ENCODE measurements around the gene MRPL16. TPM values are rescaled to one million over a fixed set of nuclear protein-coding genes. Genes with fewer than 3 reads are reported as not detected.

The MRPL16 gene
- total and polyA plus RNA-seq, 3 donors from 2014 or later = 65.8 to 103 (median 87.9) TPM

GRCh38 chr11:59766542-59767224 is 43.9 kb downstream of the MRPL16 start:
- TF ChIP-seq CTCF (IDR thresholded peaks at IDR 0.05) (no peak), POLR2A (IDR thresholded peaks at IDR 0.05) (no peak)
- no peaks in the 10 kb centered on the region for H3K36me3 ChIP-seq (ENCODE audit: low read depth, missing control alignments)
- H3K9me3 ChIP-seq = no peaks in the 10 kb centered on the region
- no peak overlapping the region for H3K27ac ChIP-seq
- no peak overlapping the region for H3K4me3 ChIP-seq
- WGBS, 2 donors = 56 to 58% methylated on average over 6 of the region's 6 CpGs
- intact Hi-C loops (cut with DNase I; ENCODE audit: low total_unique reads) = no loop called here
- H3K4me1 ChIP-seq = peaks cover 21% of the 10 kb centered on the region
- no peaks in the 10 kb centered on the region for H3K27me3 ChIP-seq
- no peak for DNase-seq

- Histone ChIP-seq H3K9me3 (no peaks in the 10 kb centered on the region), H3K4me3 (no peak overlapping the region), H3K36me3 (ENCODE audit: low read depth, missing control alignments) (no peaks in the 10 kb centered on the region), H3K4me1 (peaks cover 26% of the 10 kb centered on the region), H3K27me3 (no peaks in the 10 kb centered on the region), H3K27ac (no peak overlapping the region)
- DNase-seq = no peak
- WGBS, 2 donors = 71 to 77% methylated on average over 4 of the region's 4 CpGs
- no peak for TF ChIP-seq POLR2A (IDR thresholded peaks at IDR 0.05)
- no peak for TF ChIP-seq CTCF (IDR thresholded peaks at IDR 0.05)
- intact Hi-C loops (cut with DNase I; ENCODE audit: low total_unique reads) = no loop called here
Measured at GRCh38 chr11:59765068-59765735, 45.4 kb downstream of the MRPL16 start.

- intact Hi-C loops (cut with DNase I; ENCODE audit: low total_unique reads) = no loop called here
- Histone ChIP-seq H3K27me3 (no peaks in the 10 kb centered on the region), H3K36me3 (ENCODE audit: low read depth, missing control alignments) (no peaks in the 10 kb centered on the region), H3K27ac (no peak overlapping the region), H3K9me3 (no peaks in the 10 kb centered on the region), H3K4me1 (peaks cover 27% of the 10 kb centered on the region), H3K4me3 (no peak overlapping the region)
- no peak for DNase-seq
- WGBS, 2 donors = 30 to 34% methylated on average over 6 of the region's 6 CpGs
- TF ChIP-seq CTCF (IDR thresholded peaks at IDR 0.05) = no peak
- TF ChIP-seq POLR2A (IDR thresholded peaks at IDR 0.05) = no peak
Measured at GRCh38 chr11:59761993-59762392, 48.6 kb downstream of the MRPL16 start.

- no peak for TF ChIP-seq CTCF (IDR thresholded peaks at IDR 0.05)
- TF ChIP-seq POLR2A (IDR thresholded peaks at IDR 0.05) = no peak
Measured at GRCh38 chr11:59760771-59761170, 49.8 kb downstream of the MRPL16 start.

More at GRCh38 chr11:59760771-59761170, 49.8 kb downstream of the MRPL16 start:
- no peak for DNase-seq
- WGBS, 2 donors = 90 to 91% methylated on average over 4 of the region's 4 CpGs
- intact Hi-C loops (cut with DNase I; ENCODE audit: low total_unique reads) = no loop called here
- Histone ChIP-seq H3K4me1 (peaks cover 23% of the 10 kb centered on the region), H3K27me3 (no peaks in the 10 kb centered on the region), H3K9me3 (no peaks in the 10 kb centered on the region), H3K36me3 (ENCODE audit: low read depth, missing control alignments) (no peaks in the 10 kb centered on the region), H3K4me3 (no peak overlapping the region), H3K27ac (no peak overlapping the region)
